Liver (tissue), 9 donors: Measurements from ENCODE around the gene HCRT. TPM values are rescaled to one million over a fixed set of nuclear protein-coding genes. Genes with fewer than 3 reads are reported as not detected.

ENCODE experiments used
- DNase-seq: peaks from one replicate; pipeline ENCODE4 v3.0.0-alpha.2; 2017; ENCODE audit warnings: low spot score
- H3K27ac ChIP-seq, 2 donors: one replicate each; pipeline ENCODE4 v1.7.0; 2013; ENCODE audit warnings: inconsistent platforms in 2 of 2, low read length in 2 of 2, control low read depth in 1 of 2, low read depth in 1 of 2, mild to moderate bottlenecking in 1 of 2
- H3K27me3 ChIP-seq, 4 donors: one replicate each; pipeline versions ENCODE4 v1.6.1 to v1.7.0; 2013; ENCODE audit warnings: low read length in 3 of 4, inconsistent platforms in 1 of 4, mild to moderate bottlenecking in 1 of 4, moderate library complexity in 1 of 4; ENCODE audit not compliant: control insufficient read depth in 4 of 4, insufficient read depth in 4 of 4
- H3K36me3 ChIP-seq, 4 donors: one replicate each; pipeline versions ENCODE4 v1.6.1 to v1.7.0; 2013; ENCODE audit warnings: low read length in 3 of 4, mild to moderate bottlenecking in 3 of 4, low read depth in 1 of 4, moderate library complexity in 1 of 4; ENCODE audit not compliant: control insufficient read depth in 4 of 4, insufficient read depth in 3 of 4
- H3K4me1 ChIP-seq, 4 donors: one replicate each; pipeline versions ENCODE4 v1.6.1 to v1.7.0; 2013; ENCODE audit warnings: low read length in 3 of 4, mild to moderate bottlenecking in 3 of 4, moderate library complexity in 1 of 4; ENCODE audit not compliant: control insufficient read depth in 4 of 4, insufficient read depth in 4 of 4
- H3K4me3 ChIP-seq, 3 donors: one replicate each; pipeline versions ENCODE4 v1.6.1 to v1.7.0; 2013; ENCODE audit warnings: low read length in 3 of 3, control low read depth in 1 of 3, low read depth in 1 of 3, mild to moderate bottlenecking in 1 of 3
- H3K9ac ChIP-seq, 2 donors: one replicate each; pipeline ENCODE4 v1.7.0; 2013; ENCODE audit warnings: low read length in 2 of 2, mild to moderate bottlenecking in 2 of 2, moderate library complexity in 2 of 2, control low read depth in 1 of 2, low read depth in 1 of 2
- H3K9me3 ChIP-seq, 4 donors: one replicate each; pipeline versions ENCODE4 v1.6.1 to v1.7.0; 2013; ENCODE audit warnings: low read length in 3 of 4; ENCODE audit not compliant: control insufficient read depth in 4 of 4
- ATF3 ChIP-seq: IDR thresholded peaks from 2 replicates; pipeline ENCODE4 v1.6.1; 2016; ENCODE audit warnings: antibody characterized with exemption
- EGR1 ChIP-seq, 2 donors: IDR thresholded peaks; 2 replicates each; pipeline ENCODE4 v1.6.1; 2016 to 2018; ENCODE audit warnings: antibody characterized with exemption in 2 of 2, low read depth in 2 of 2
- FOXA1 ChIP-seq: IDR thresholded peaks from 2 replicates; pipeline ENCODE4 v1.6.1; 2016; ENCODE audit warnings: antibody characterized with exemption
- FOXA2 ChIP-seq: IDR thresholded peaks from 2 replicates; pipeline ENCODE4 v1.6.1; 2016; ENCODE audit warnings: antibody characterized with exemption
- GABPA ChIP-seq, 2 donors: IDR thresholded peaks in 1 of 2; conservative IDR thresholded peaks in 1 of 2; 2 replicates each; pipeline ENCODE4 v1.6.1; 2016; ENCODE audit warnings: antibody characterized with exemption in 2 of 2, mild to moderate bottlenecking in 1 of 2, moderate library complexity in 1 of 2
- HNF4A ChIP-seq, 2 donors: conservative IDR thresholded peaks; 2 replicates each; pipeline ENCODE4 v1.6.1; 2016; ENCODE audit warnings: antibody characterized with exemption in 2 of 2, mild to moderate bottlenecking in 2 of 2
- HNF4G ChIP-seq: IDR thresholded peaks from 2 replicates; pipeline ENCODE4 v1.6.1; 2016; ENCODE audit warnings: antibody characterized with exemption
- JUND ChIP-seq, 2 donors: IDR thresholded peaks; 2 replicates each; pipeline ENCODE4 v1.6.1; 2016; ENCODE audit warnings: antibody characterized with exemption in 2 of 2
- MAX ChIP-seq: IDR thresholded peaks from 2 replicates; pipeline ENCODE4 v1.6.1; 2016; ENCODE audit warnings: antibody characterized with exemption
- NR2F2 ChIP-seq: IDR thresholded peaks from 2 replicates; pipeline ENCODE4 v1.6.1; 2016; ENCODE audit warnings: antibody characterized with exemption
- RAD21 ChIP-seq, 2 donors: IDR thresholded peaks; 2 replicates each; pipeline ENCODE4 v1.6.1; 2016; ENCODE audit warnings: antibody characterized with exemption in 2 of 2, mild to moderate bottlenecking in 2 of 2
- REST ChIP-seq: IDR thresholded peaks from 2 replicates; pipeline ENCODE4 v1.6.1; 2016; ENCODE audit warnings: antibody characterized with exemption, mild to moderate bottlenecking
- RXRA ChIP-seq, 2 donors: IDR thresholded peaks; 2 replicates each; pipeline ENCODE4 v1.6.1; 2017 to 2018; ENCODE audit warnings: antibody characterized with exemption in 2 of 2, mild to moderate bottlenecking in 1 of 2
- SP1 ChIP-seq: IDR thresholded peaks from 2 replicates; pipeline ENCODE4 v1.6.1; 2018; ENCODE audit warnings: antibody characterized with exemption, mild to moderate bottlenecking
- YY1 ChIP-seq: IDR thresholded peaks from 2 replicates; pipeline ENCODE4 v1.6.1; 2016; ENCODE audit warnings: antibody characterized with exemption, mild to moderate bottlenecking
- ZBTB33 ChIP-seq: IDR thresholded peaks from 2 replicates; pipeline ENCODE4 v1.6.1; 2016; ENCODE audit warnings: antibody characterized with exemption
- WGBS: extraction: QIAGEN DNeasy Blood & Tissue Kit; methylation state at CpG from one replicate; pipeline ENCODE4 v1.1.7; 2013; 5-methylcytosine and 5-hydroxymethylcytosine counted together
- polyA plus RNA-seq, 2 donors: library from polyadenylated mRNA; stranded (reverse) in 1 of 2; unstranded in 1 of 2; fragments of 200-250 nt in 1 of 2; fragments of >200 nt in 1 of 2; fragmentation: Nextera tagmentation in 1 of 2; extraction: Ambion mirVana in 1 of 2; gene quantifications; one replicate each; pipeline versions ENCODE4 v1.2.1 to v1.2.3, GENCODE V29; 2013 to 2015
- total RNA-seq, 2 donors: library from RNA; depleted of rRNA; stranded (reverse); fragments of >200 nt; gene quantifications; one replicate each; pipeline ENCODE4 v1.2.3, GENCODE V29; 2014
- donor health status: healthy.
- donor health status: healthy.
- donor health status: healthy.
- donor health status: healthy.
- donor health status: healthy.

The HCRT gene
- total and polyA plus RNA-seq, 4 donors: not detected

- no peak for DNase-seq
- no peak overlapping the region for H3K4me3 ChIP-seq
- H3K27me3 ChIP-seq: no peaks in the 10 kb centered on the region
- no peak overlapping the region for H3K9ac ChIP-seq
- H3K9me3 ChIP-seq: no peaks in the 10 kb centered on the region
- H3K4me1 ChIP-seq: no peaks in the 10 kb centered on the region
- no peaks in the 10 kb centered on the region for H3K36me3 ChIP-seq
- TF ChIP-seq ZBTB33 (no peak), FOXA2 (no peak), HNF4G (no peak), REST (no peak), MAX (no peak), HNF4A (conservative IDR thresholded peaks at IDR 0.05) (no peak), RXRA (IDR thresholded peaks at IDR 0.05) (no peak), NR2F2 (no peak), FOXA1 (no peak), RAD21 (IDR thresholded peaks at IDR 0.05) (no peak), SP1 (no peak), GABPA (IDR thresholded peaks at IDR 0.05 in 1 of 2, conservative IDR thresholded peaks at IDR 0.05 in 1 of 2) (no peak), JUND (IDR thresholded peaks at IDR 0.05) (no peak), ATF3 (no peak), YY1 (no peak), EGR1 (IDR thresholded peaks at IDR 0.05; ENCODE audit: low read depth in 2 of 2) (no peak)
- no peak overlapping the region for H3K27ac ChIP-seq
- 96% methylated on average over 29 of the region's 29 CpGs for WGBS
Observed at GRCh38 chr17:42169351-42169750, 15.9 kb downstream of the HCRT start.

GRCh38 chr17:42167807-42168206 is 17.4 kb downstream of the HCRT start:
- Histone ChIP-seq H3K9ac (no peak overlapping the region), H3K36me3 (no peaks in the 10 kb centered on the region), H3K9me3 (no peaks in the 10 kb centered on the region), H3K4me1 (no peaks in the 10 kb centered on the region), H3K27ac (no peak overlapping the region), H3K4me3 (no peak overlapping the region), H3K27me3 (no peaks in the 10 kb centered on the region)
- 92% methylated on average over 8 of the region's 8 CpGs for WGBS
- DNase-seq: no peak
- no peak for TF ChIP-seq NR2F2
- TF ChIP-seq YY1: no peak
- TF ChIP-seq GABPA (IDR thresholded peaks at IDR 0.05 in 1 of 2, conservative IDR thresholded peaks at IDR 0.05 in 1 of 2): no peak
